Hematopoietic multipotent progenitor cell treated with erythropoietin and hydrocortisone succinate and interleukin-3 and kit ligand, for 8 days (in vitro differentiated cells): ENCODE measurements around the gene BYSL.
"Not testable (repeated sequence)": the region's sequence is repeated elsewhere in the genome, so short reads cannot be mapped to it uniquely, and the experiment has no call there.

ENCODE experiments used
- DNase-seq: peaks from one replicate; pipeline ENCODE4 v3.0.0-alpha.2; 2015

BYSL gene

GRCh38 chr6:41942067-41942851, 21.0 kb downstream of the BYSL start:
- no peak for DNase-seq

DNA sequence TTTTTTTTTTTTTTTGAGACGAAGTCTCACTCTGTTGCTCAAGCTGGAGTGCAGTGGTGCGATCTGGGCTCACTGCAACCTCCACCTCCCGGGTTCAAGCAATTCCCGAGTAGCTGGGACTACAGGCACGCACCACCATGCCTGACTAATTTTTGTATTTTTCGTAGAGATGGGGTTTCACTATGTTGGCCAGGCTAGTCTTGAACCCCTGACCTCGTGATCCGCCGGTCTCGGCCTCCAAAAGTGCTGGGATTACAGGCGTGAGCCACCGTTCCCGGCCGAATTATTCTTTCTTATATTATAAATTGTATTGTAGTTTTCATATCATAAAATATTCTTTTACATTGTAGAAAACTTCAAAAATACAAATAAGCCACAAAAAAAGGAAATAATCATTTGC, 21.6 kb downstream of the BYSL start:
- not testable (repeated sequence) for DNase-seq

GRCh38 chr6:41943456-41943855, 22.2 kb downstream of the BYSL start:
- DNase-seq: no peak

GRCh38 chr6:41947581-41948220, 26.4 kb downstream of the BYSL start:
- DNase-seq: no peak

DNA sequence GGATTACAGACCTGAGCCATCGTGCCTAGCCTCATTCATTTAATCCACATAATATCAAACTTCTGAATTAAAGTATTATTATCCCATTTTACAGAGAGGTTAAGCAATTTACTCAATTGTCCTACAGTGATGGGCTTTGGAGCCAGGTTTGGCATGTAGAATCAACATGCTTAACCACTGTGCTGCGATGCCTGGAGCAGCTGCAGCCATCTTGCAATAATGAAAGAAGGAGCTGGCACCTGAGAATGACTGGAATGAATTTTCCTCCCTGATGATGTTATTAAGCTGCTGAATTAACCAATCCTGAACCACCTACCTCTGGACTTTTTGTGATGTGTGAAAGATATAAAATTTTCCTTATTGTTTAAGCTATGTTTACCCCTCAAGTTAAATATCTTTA, 33.4 kb downstream of the BYSL start:
- DNase-seq: no peak

GRCh38 chr6:41955412-41955811, 34.1 kb downstream of the BYSL start:
- no peak for DNase-seq

GRCh38 chr6:41957117-41957516, 35.8 kb downstream of the BYSL start:
- peak; percentile 91 for DNase-seq

GRCh38 chr6:41958022-41958856, 36.9 kb downstream of the BYSL start:
- no peak for DNase-seq

DNA sequence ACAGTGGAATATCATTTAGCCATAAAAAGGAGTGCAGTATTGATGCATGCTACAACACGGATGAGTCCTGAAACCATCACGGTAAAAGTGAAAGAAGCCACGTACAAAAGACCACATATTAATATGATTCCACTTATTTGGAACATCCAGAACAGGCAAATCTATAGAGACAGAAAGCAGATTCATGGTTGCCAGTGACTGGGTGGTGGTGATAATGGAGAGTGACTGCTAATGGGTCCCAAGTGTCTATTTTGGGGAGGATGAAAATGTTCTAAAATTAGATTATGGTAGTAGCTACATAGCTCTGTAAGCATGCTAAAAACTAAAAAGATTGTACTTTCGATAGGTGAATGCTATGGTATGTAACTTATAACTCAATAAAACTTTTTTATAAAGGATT, 38.7 kb downstream of the BYSL start:
- DNase-seq: peak; percentile 43

- no peak for DNase-seq
Observed at GRCh38 chr6:41963371-41963770, 42.1 kb downstream of the BYSL start.

- peak; percentile 32 for DNase-seq
Observed at GRCh38 chr6:41964201-41964887, 43.0 kb downstream of the BYSL start.

GRCh38 chr6:41965429-41966213, 44.3 kb downstream of the BYSL start:
- DNase-seq: no peak

GRCh38 chr6:41966214-41966920, 45.1 kb downstream of the BYSL start:
- DNase-seq: no peak

DNA sequence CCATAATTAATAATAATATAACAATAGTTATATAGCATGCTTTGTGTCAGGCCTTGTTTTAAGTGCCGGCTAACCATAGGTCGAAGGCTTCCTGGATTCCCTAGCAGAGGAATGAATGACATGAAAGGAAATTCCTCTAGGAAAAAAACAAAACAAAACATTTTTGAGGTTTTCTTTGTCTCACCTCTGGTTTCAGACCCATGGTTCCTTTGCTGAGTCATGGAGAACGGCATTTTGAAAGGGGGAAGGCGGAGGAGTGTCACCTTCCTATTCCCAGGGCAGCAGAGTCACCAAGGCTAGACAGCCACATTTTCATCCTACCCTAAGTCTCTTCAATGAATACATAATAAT, 45.6 kb downstream of the BYSL start:
- no peak for DNase-seq

- DNase-seq: no peak
Observed at GRCh38 chr6:41967312-41968287, 46.3 kb downstream of the BYSL start.

GRCh38 chr6:41970436-41970846, 49.1 kb downstream of the BYSL start:
- no peak for DNase-seq

DNA sequence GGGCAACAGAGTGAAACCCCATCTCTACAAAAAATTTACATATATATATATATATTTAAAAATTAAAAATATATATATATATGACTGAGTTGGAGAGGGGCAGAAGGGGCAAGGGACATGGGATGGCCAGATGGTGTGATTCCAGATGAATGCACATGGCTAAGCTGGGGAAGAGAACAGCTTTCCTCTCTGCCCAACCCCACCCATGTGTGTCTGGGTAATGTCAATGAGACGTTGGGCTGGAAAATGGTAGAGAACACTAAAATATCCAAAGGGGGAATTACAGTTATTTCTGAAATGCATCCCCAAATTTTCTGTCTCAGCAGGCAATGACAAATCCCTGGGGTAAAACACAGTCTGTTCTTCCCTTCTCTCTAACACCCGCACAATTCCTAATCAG, 51.5 kb downstream of the BYSL start:
- no peak for DNase-seq

DNA sequence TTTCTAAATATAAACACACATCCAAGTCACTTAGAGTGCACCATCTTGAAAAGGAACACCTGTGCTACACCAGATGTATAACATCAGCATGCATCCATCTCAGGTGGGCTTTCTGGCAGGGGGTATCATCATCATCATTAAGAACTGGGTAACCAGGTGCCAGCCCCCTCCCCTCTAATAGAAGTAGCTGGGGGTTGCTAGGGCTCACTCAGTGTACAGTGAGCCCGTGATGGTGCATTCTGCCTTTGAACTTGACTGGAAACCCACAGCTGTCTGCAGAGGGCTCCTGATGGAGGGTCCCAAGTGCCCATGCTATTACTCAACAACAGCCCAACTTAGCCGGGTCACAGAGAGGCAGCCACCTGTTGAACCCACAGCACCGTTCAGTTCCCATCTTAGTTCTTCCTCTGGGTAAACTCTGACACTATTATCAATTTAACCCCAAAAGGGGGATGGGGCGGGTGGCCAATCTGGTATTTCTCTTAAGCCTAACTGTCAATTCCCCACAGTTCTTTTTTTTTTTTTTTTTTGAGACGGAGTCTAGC, 53.1 kb downstream of the BYSL start:
- DNase-seq: no peak

DNA sequence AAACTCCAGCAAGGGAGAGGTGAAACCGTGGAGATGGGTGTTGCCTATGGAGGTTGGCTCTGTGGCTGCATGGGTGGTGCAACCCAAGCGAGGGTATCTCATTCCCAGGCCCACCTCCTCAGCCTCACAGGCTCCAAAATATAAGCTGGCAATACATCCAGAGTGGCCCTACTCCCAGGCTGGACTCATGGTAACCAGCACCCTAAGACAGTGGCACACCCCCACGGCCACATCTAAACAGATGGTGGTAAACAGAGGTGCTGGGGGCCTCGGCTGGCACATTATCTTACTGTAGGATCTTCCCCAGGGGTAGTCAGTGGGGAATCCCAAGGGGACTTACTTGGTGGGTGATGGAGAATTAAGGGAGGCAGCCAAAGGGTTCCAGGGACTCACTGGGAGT, 54.0 kb downstream of the BYSL start:
- DNase-seq: no peak
